Measurements from ENCODE around the gene AKNAD1. TPM values are rescaled to one million over a fixed set of nuclear protein-coding genes. Genes with fewer than 3 reads are reported as not detected.

The AKNAD1 gene
- total RNA-seq, 1 experiment from 2014 or later: 0.21 TPM

- Histone ChIP-seq H3K4me1 (replicated peaks) (peaks cover 41% of the 10 kb centered on the region), H3K36me3 (no peaks in the 10 kb centered on the region)
- peak; percentile 93 to 96 for DNase-seq (ENCODE audit: low read depth in 1 of 2, low spot score in 2 of 2)
Observed at GRCh38 chr1:108830119-108831008, 26.5 kb downstream of the AKNAD1 start.

GRCh38 chr1:108829498-108829916, 27.4 kb downstream of the AKNAD1 start:
- Histone ChIP-seq H3K9me3 (replicated peaks) (no peaks in the 10 kb centered on the region), H3K36me3 (no peaks in the 10 kb centered on the region), H3K4me3 (no peak overlapping the region), H3K27me3 (replicated peaks) (no peaks in the 10 kb centered on the region), H3K4me1 (replicated peaks) (peaks cover 41% of the 10 kb centered on the region), H3K27ac (peak overlapping the region; percentile 87)
- DNase-seq (ENCODE audit: low read depth in 1 of 2, low spot score in 2 of 2): peak in 1 of 2 experiments; percentile 33

More at GRCh38 chr1:108830119-108831008, 26.5 kb downstream of the AKNAD1 start:
- H3K9me3 ChIP-seq (replicated peaks): no peaks in the 10 kb centered on the region
- H3K27ac ChIP-seq: peak overlapping the region; percentile 87
- no peaks in the 10 kb centered on the region for H3K27me3 ChIP-seq (replicated peaks)
- no peak overlapping the region for H3K4me3 ChIP-seq

- no peaks in the 10 kb centered on the region for H3K27me3 ChIP-seq (replicated peaks)
- no peak overlapping the region for H3K4me3 ChIP-seq
- no peak overlapping the region for H3K27ac ChIP-seq
- peaks cover 41% of the 10 kb centered on the region for H3K4me1 ChIP-seq (replicated peaks)
- H3K9me3 ChIP-seq (replicated peaks): no peaks in the 10 kb centered on the region
- peak; percentile 67 to 81 for DNase-seq (ENCODE audit: low read depth in 1 of 2, low spot score in 2 of 2)
- no peaks in the 10 kb centered on the region for H3K36me3 ChIP-seq
Observed at GRCh38 chr1:108828074-108828961, 28.6 kb downstream of the AKNAD1 start.

GRCh38 chr1:108826081-108826635, 30.7 kb downstream of the AKNAD1 start:
- peaks cover 34% of the 10 kb centered on the region for H3K4me1 ChIP-seq (replicated peaks)
- H3K27ac ChIP-seq: no peak overlapping the region
- no peaks in the 10 kb centered on the region for H3K36me3 ChIP-seq
- no peak overlapping the region for H3K4me3 ChIP-seq
- H3K9me3 ChIP-seq (replicated peaks): no peaks in the 10 kb centered on the region
- DNase-seq (ENCODE audit: low read depth in 1 of 2, low spot score in 2 of 2): no peak
- H3K27me3 ChIP-seq (replicated peaks): no peaks in the 10 kb centered on the region

GRCh38 chr1:108824051-108824450, 32.8 kb downstream of the AKNAD1 start:
- H3K36me3 ChIP-seq: no peaks in the 10 kb centered on the region
- no peak for DNase-seq (ENCODE audit: low read depth in 1 of 2, low spot score in 2 of 2)

GRCh38 chr1:108823632-108824031, 33.3 kb downstream of the AKNAD1 start:
- no peaks in the 10 kb centered on the region for H3K36me3 ChIP-seq
- H3K4me1 ChIP-seq (replicated peaks): peaks cover 9% of the 10 kb centered on the region
- no peak overlapping the region for H3K27ac ChIP-seq
- H3K27me3 ChIP-seq (replicated peaks): no peaks in the 10 kb centered on the region
- no peak overlapping the region for H3K4me3 ChIP-seq
- H3K9me3 ChIP-seq (replicated peaks): no peaks in the 10 kb centered on the region
- DNase-seq (ENCODE audit: low read depth in 1 of 2, low spot score in 2 of 2): no peak

More at GRCh38 chr1:108824051-108824450, 32.8 kb downstream of the AKNAD1 start:
- H3K4me1 ChIP-seq (replicated peaks): peaks cover 13% of the 10 kb centered on the region
- H3K27me3 ChIP-seq (replicated peaks): no peaks in the 10 kb centered on the region
- no peaks in the 10 kb centered on the region for H3K9me3 ChIP-seq (replicated peaks)
- H3K4me3 ChIP-seq: no peak overlapping the region
- no peak overlapping the region for H3K27ac ChIP-seq

GRCh38 chr1:108819878-108820277, 37.0 kb downstream of the AKNAD1 start:
- no peak overlapping the region for H3K4me3 ChIP-seq
- peaks cover 26% of the 10 kb centered on the region for H3K4me1 ChIP-seq (replicated peaks)
- no peaks in the 10 kb centered on the region for H3K27me3 ChIP-seq (replicated peaks)
- H3K9me3 ChIP-seq (replicated peaks): no peaks in the 10 kb centered on the region
- H3K36me3 ChIP-seq: no peaks in the 10 kb centered on the region
- no peak overlapping the region for H3K27ac ChIP-seq
- DNase-seq (ENCODE audit: low read depth in 1 of 2, low spot score in 2 of 2): no peak

- no peak for DNase-seq (ENCODE audit: low read depth in 1 of 2, low spot score in 2 of 2)
- H3K9me3 ChIP-seq (replicated peaks): no peaks in the 10 kb centered on the region
- H3K4me3 ChIP-seq: no peak overlapping the region
- H3K27me3 ChIP-seq (replicated peaks): no peaks in the 10 kb centered on the region
- no peaks in the 10 kb centered on the region for H3K36me3 ChIP-seq
- peak overlapping the region; percentile 93 for H3K27ac ChIP-seq
- peaks cover 26% of the 10 kb centered on the region for H3K4me1 ChIP-seq (replicated peaks)
Observed at GRCh38 chr1:108817811-108818210, 39.1 kb downstream of the AKNAD1 start.

- Histone ChIP-seq H3K9me3 (replicated peaks) (no peaks in the 10 kb centered on the region), H3K36me3 (no peaks in the 10 kb centered on the region), H3K4me1 (replicated peaks) (peaks cover 26% of the 10 kb centered on the region), H3K27ac (peak overlapping the region; percentile 93), H3K27me3 (replicated peaks) (no peaks in the 10 kb centered on the region), H3K4me3 (peak overlapping the region; percentile 24)
- peak; percentile 76 to 80 for DNase-seq (ENCODE audit: low read depth in 1 of 2, low spot score in 2 of 2)
Observed at GRCh38 chr1:108817016-108817415, 39.9 kb downstream of the AKNAD1 start.

GRCh38 chr1:108816049-108816893, 40.6 kb downstream of the AKNAD1 start:
- peak; percentile 81 to 90 for DNase-seq (ENCODE audit: low read depth in 1 of 2, low spot score in 2 of 2)
- Histone ChIP-seq H3K27ac (peak overlapping the region; percentile 93), H3K4me1 (replicated peaks) (peaks cover 26% of the 10 kb centered on the region), H3K4me3 (peak overlapping the region; percentile 24), H3K36me3 (peaks cover 2% of the 10 kb centered on the region; the same call in 1 of the 2 replicates), H3K27me3 (replicated peaks) (no peaks in the 10 kb centered on the region), H3K9me3 (replicated peaks) (no peaks in the 10 kb centered on the region)

GRCh38 chr1:108815566-108815965, 41.3 kb downstream of the AKNAD1 start:
- H3K4me3 ChIP-seq: no peak overlapping the region

GRCh38 chr1:108814343-108815125, 42.4 kb downstream of the AKNAD1 start:
- Histone ChIP-seq H3K36me3 (peaks cover 5% of the 10 kb centered on the region; the same call in 1 of the 2 replicates), H3K4me1 (replicated peaks) (peaks cover 26% of the 10 kb centered on the region), H3K27ac (no peak overlapping the region), H3K9me3 (replicated peaks) (no peaks in the 10 kb centered on the region), H3K4me3 (no peak overlapping the region), H3K27me3 (replicated peaks) (no peaks in the 10 kb centered on the region)
- no peak for DNase-seq (ENCODE audit: low read depth in 1 of 2, low spot score in 2 of 2)

More at GRCh38 chr1:108815566-108815965, 41.3 kb downstream of the AKNAD1 start:
- peak in 1 of 2 experiments; percentile 19 for DNase-seq (ENCODE audit: low read depth in 1 of 2, low spot score in 2 of 2)
- peak overlapping the region; percentile 93 for H3K27ac ChIP-seq
- no peaks in the 10 kb centered on the region for H3K9me3 ChIP-seq (replicated peaks)
- no peaks in the 10 kb centered on the region for H3K27me3 ChIP-seq (replicated peaks)
- H3K4me1 ChIP-seq (replicated peaks): peaks cover 26% of the 10 kb centered on the region
- peaks cover 3% of the 10 kb centered on the region; the same call in 1 of the 2 replicates for H3K36me3 ChIP-seq
